Activated naive CD8-positive, alpha-beta T cell (primary cell): Measurements from ENCODE around the gene FOXI1.
"Not testable (repeated sequence)": the region's sequence is repeated elsewhere in the genome, so short reads cannot be mapped to it uniquely, and the experiment has no call there.

Experiments
- H3K27ac Mint-ChIP-seq: one replicate; pipeline ENCODE4 v1.8.0; 2021; ENCODE audit warnings: mixed read lengths
- H3K27me3 Mint-ChIP-seq: one replicate; pipeline ENCODE4 v1.8.0; 2021; ENCODE audit warnings: mixed read lengths
- H3K36me3 Mint-ChIP-seq: one replicate; pipeline ENCODE4 v1.8.0; 2021; ENCODE audit warnings: mixed read lengths
- H3K4me1 Mint-ChIP-seq: one replicate; pipeline ENCODE4 v1.8.0; 2021; ENCODE audit warnings: low read depth, mixed read lengths
- H3K4me3 Mint-ChIP-seq: one replicate; pipeline ENCODE4 v1.8.0; 2021; ENCODE audit warnings: mild to moderate bottlenecking, mixed read lengths
- H3K9me3 Mint-ChIP-seq: one replicate; pipeline ENCODE4 v1.8.0; 2021; ENCODE audit warnings: low read depth, mixed read lengths

FOXI1 gene

DNA sequence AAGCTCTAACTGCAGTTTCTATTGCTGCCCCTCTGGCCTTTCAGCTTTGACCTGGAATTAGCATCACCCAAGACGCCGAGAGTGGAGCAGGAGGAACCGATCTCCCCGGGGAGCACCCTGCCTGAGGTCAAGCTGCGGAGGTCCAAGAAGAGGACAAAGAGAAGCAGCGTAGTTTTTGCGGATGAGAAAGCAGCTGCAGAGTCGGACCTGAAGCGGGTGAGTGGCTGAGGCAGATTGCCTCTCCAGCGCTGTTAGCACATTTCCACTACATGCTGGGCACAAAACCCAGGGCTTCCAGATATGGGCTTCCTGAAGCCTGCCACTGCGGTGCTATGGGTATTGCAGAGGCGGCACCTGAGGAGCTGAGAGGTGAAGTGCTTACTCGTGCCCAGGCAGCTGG is 26.8 kb upstream of the FOXI1 start:
- Mint-ChIP-seq H3K4me1 (no peaks in the 10 kb centered on the region), H3K36me3 (peaks cover 23% of the 10 kb centered on the region), H3K27ac (no peak overlapping the region), H3K27me3 (no peaks in the 10 kb centered on the region), H3K9me3 (no peaks in the 10 kb centered on the region), H3K4me3 (no peak overlapping the region)

- H3K27me3 Mint-ChIP-seq = no peaks in the 10 kb centered on the region
- no peak overlapping the region for H3K27ac Mint-ChIP-seq
- peaks cover 29% of the 10 kb centered on the region for H3K36me3 Mint-ChIP-seq
- H3K4me3 Mint-ChIP-seq = no peak overlapping the region
- no peaks in the 10 kb centered on the region for H3K9me3 Mint-ChIP-seq
- no peaks in the 10 kb centered on the region for H3K4me1 Mint-ChIP-seq
These were observed 25.5 kb upstream of the FOXI1 start for GRCh38 chr5:170080217-170080616.

- Mint-ChIP-seq H3K4me3 (no peak overlapping the region), H3K27me3 (no peaks in the 10 kb centered on the region), H3K27ac (no peak overlapping the region), H3K9me3 (no peaks in the 10 kb centered on the region), H3K4me1 (no peaks in the 10 kb centered on the region), H3K36me3 (peaks cover 32% of the 10 kb centered on the region)
These were observed 24.8 kb upstream of the FOXI1 start for GRCh38 chr5:170080786-170081445.

DNA sequence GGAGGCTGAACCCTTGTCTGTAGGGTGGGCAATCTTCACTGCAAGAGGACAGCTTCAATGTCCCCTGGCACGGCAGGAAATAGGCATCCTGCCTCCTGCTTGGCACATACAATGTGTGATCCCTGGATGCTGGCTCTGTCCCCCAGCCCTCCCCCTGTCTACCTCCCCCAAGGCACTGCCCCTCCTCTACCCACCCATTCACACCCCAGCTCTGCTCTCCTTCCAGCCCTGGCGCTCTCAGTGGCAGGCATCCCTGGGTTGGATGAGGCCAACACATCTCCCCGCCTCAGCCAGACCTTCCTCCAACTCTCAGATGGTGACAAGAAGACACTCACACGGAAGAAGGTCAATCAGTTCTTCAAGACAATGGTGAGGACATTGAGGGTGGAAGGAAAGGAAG is 24.1 kb upstream of the FOXI1 start:
- Mint-ChIP-seq H3K36me3 (peaks cover 32% of the 10 kb centered on the region), H3K4me1 (no peaks in the 10 kb centered on the region), H3K27ac (no peak overlapping the region), H3K9me3 (no peaks in the 10 kb centered on the region), H3K4me3 (no peak overlapping the region), H3K27me3 (no peaks in the 10 kb centered on the region)

DNA sequence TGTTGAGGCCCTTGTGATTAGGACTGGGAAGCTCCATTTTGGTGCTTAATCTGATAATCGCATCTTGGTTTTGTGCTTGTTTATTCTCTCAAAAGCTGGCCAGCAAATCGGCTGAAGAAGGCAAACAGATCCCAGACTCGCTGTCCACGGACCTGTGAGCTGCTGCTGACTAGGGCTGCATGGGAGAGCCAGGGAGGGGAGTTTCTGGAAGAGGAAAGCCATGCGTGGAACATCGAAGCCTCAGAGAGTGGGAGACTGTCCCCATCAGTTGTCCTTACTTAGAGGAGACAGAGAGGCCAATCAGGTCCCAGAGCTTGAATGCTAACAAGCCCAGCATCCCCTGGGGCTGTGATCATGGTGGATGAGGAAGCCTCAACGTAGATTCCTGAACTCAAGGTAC is 23.0 kb upstream of the FOXI1 start:
- Mint-ChIP-seq H3K27ac (no peak overlapping the region), H3K36me3 (peaks cover 32% of the 10 kb centered on the region), H3K9me3 (no peaks in the 10 kb centered on the region)

DNA sequence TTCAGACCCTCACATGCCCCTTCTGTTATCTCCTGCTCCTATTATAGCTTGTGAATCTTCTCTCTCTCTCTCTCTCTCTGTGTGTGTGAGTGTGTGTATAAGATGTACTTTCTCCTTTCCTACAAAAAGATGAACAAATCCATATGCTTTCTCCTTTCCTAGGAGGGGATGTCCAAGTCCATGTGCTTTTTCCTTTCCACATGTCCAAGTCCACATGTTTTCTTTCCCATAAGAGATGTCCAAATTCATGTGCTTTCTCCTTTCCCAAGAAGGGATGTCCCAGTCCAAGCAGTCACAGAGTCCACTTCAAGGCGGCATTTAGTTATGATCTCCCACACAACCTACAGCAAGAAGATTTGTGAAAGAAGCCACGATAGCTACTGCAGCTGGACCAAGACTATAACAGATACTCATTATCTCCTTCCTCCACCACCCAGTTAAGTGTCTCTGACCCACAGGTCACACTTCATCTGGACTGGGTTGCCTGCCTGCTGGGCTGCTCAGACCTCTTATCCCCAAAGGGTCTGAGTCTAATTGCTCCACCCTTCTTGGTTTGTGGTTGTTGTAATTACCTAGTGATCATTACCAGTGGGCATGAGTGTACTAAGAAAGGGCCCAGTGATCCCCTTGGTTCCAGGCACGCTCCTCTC is 18.4 kb upstream of the FOXI1 start:
- Mint-ChIP-seq H3K9me3 (no peaks in the 10 kb centered on the region), H3K4me3 (no peak overlapping the region), H3K27ac (no peak overlapping the region), H3K27me3 (no peaks in the 10 kb centered on the region), H3K36me3 (peaks cover 20% of the 10 kb centered on the region), H3K4me1 (no peaks in the 10 kb centered on the region)

More for the DNA sequence above, 23.0 kb upstream of the FOXI1 start:
- Mint-ChIP-seq H3K4me3 (no peak overlapping the region), H3K4me1 (no peaks in the 10 kb centered on the region), H3K27me3 (no peaks in the 10 kb centered on the region)

GRCh38 chr5:170092455-170093101 is 13.1 kb upstream of the FOXI1 start:
- H3K36me3 Mint-ChIP-seq = no peaks in the 10 kb centered on the region

DNA sequence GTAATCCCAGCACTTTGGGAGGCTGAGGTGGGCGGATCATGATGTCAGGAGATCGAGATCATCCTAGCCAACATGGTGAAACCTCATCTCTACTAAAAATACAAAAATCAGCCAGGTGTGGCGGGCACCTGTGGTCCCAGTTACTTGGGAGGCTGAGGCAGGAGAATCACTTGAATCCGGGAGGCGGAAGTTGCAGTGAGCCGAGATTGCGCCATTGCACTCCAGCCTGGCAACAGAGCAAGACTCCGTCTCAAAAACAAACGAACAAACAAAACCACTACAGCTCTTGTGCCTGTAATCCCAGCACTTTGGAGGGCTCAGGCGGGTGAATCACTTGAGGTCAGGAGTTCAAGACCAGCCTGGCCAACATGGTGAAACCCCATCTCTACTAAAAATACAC is 11.4 kb upstream of the FOXI1 start:
- not testable (repeated sequence) for H3K36me3 Mint-ChIP-seq

More at GRCh38 chr5:170092455-170093101, 13.1 kb upstream of the FOXI1 start:
- H3K27me3 Mint-ChIP-seq = peaks cover 4% of the 10 kb centered on the region
- no peaks in the 10 kb centered on the region for H3K9me3 Mint-ChIP-seq
- no peak overlapping the region for H3K27ac Mint-ChIP-seq
- peaks cover 3% of the 10 kb centered on the region for H3K4me1 Mint-ChIP-seq
- H3K4me3 Mint-ChIP-seq = no peak overlapping the region

GRCh38 chr5:170095646-170096045 is 10.1 kb upstream of the FOXI1 start:
- no peak overlapping the region for H3K4me3 Mint-ChIP-seq
- H3K27ac Mint-ChIP-seq = no peak overlapping the region
- peaks cover 2% of the 10 kb centered on the region for H3K36me3 Mint-ChIP-seq
- H3K4me1 Mint-ChIP-seq = peaks cover 3% of the 10 kb centered on the region
- H3K27me3 Mint-ChIP-seq = peaks cover 6% of the 10 kb centered on the region
- H3K9me3 Mint-ChIP-seq = no peaks in the 10 kb centered on the region

More for the DNA sequence above, 11.4 kb upstream of the FOXI1 start:
- H3K27ac Mint-ChIP-seq, H3K4me1 Mint-ChIP-seq, H3K9me3 Mint-ChIP-seq, H3K4me3 Mint-ChIP-seq, H3K27me3 Mint-ChIP-seq: not testable (repeated sequence)

DNA sequence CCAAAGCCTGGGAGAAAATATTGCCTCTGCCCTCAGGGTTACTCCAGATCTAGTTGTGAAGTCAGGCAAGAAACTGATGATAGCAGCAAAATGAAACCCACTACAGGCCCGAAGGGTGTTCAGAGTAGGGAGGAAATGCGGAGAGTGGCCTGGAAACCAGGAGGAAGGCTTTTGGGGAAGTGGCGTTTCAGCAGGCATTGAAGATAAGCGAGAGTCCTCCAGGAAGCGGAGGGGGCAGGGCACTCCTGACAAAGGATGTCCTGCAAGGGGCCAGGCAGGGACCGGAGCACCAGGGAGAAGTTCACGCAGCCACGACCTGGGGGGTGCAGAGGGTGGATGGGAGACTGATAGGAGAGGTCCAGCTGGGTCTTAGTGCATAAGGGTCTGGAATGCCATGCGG is 7.8 kb upstream of the FOXI1 start:
- Mint-ChIP-seq H3K27me3 (peaks cover 6% of the 10 kb centered on the region), H3K9me3 (no peaks in the 10 kb centered on the region), H3K4me1 (peaks cover 3% of the 10 kb centered on the region), H3K36me3 (peaks cover 2% of the 10 kb centered on the region), H3K27ac (no peak overlapping the region), H3K4me3 (no peak overlapping the region)

GRCh38 chr5:170100066-170100943 is 5.4 kb upstream of the FOXI1 start:
- Mint-ChIP-seq H3K36me3 (peaks cover 2% of the 10 kb centered on the region), H3K27ac (no peak overlapping the region), H3K27me3 (peaks cover 6% of the 10 kb centered on the region), H3K4me1 (no peaks in the 10 kb centered on the region), H3K4me3 (no peak overlapping the region), H3K9me3 (no peaks in the 10 kb centered on the region)

DNA sequence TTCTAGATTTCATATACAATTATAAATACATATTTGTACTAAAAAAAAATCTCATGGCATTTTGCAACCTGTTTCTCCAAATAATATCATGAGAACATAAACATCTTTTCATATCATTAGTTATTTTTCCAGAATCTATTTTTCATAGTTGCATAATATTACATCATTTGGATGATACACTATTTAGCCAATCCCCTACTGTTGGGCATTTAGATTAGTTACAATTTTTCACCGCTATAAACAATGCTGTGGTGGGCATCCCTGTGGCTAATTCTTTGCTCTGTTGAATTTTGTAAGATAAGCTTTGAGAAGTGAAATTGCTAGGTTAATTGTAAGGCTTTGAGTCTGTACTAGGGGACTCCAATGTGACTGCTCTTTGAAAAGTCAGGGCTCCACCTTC is 2.2 kb upstream of the FOXI1 start:
- Mint-ChIP-seq H3K4me3 (no peak overlapping the region), H3K27ac (no peak overlapping the region), H3K36me3 (peaks cover 2% of the 10 kb centered on the region), H3K27me3 (peaks cover 1% of the 10 kb centered on the region), H3K9me3 (no peaks in the 10 kb centered on the region), H3K4me1 (no peaks in the 10 kb centered on the region)

DNA sequence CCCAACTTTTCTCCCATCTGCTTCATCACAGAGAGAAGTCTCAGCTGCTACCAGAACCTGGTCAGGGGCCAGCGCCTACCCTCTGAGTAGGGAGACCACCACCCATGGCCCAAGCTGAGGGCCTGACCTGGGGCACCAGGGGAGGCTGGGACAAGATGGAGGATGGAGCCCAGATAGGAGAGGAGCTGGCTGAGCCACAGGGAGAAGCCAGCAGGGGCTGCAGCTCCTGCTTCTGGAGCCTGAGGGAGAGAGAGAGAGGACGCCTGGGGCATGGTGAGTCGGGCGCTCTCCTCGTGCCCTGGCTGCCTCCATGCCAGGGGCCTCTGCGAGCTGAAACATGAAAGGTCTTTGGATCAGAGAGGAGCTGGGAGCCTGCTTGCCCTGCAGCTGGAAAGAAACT is 1.4 kb upstream of the FOXI1 start:
- H3K36me3 Mint-ChIP-seq = no peaks in the 10 kb centered on the region
- no peak overlapping the region for H3K4me3 Mint-ChIP-seq
- H3K9me3 Mint-ChIP-seq = no peaks in the 10 kb centered on the region
- peaks cover 1% of the 10 kb centered on the region for H3K27me3 Mint-ChIP-seq
- H3K4me1 Mint-ChIP-seq = no peaks in the 10 kb centered on the region
- H3K27ac Mint-ChIP-seq = no peak overlapping the region

DNA sequence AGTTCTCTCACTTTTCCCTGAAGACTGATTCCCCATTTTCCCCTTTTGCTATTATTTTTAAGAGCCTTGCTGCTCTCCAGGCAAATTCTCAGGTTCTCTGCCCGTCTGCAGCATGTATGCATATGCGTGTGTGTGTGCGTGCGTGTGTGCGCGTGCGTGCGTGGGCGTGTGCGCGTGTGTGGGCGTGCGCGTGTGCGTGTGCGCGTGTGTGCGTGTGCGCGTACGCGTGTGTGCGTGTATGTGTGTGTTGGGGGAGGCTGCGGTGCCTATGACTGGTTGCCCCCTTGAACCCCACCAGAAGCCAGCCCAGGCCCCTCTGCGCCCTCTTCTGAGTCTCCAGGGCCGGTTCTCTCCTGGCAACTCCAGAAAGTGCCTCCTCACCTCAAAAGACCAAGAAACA is 987 bp upstream of the FOXI1 start:
- Mint-ChIP-seq H3K27me3 (peaks cover 1% of the 10 kb centered on the region), H3K4me1 (no peaks in the 10 kb centered on the region), H3K36me3 (no peaks in the 10 kb centered on the region), H3K4me3 (no peak overlapping the region), H3K9me3 (no peaks in the 10 kb centered on the region), H3K27ac (no peak overlapping the region)

DNA sequence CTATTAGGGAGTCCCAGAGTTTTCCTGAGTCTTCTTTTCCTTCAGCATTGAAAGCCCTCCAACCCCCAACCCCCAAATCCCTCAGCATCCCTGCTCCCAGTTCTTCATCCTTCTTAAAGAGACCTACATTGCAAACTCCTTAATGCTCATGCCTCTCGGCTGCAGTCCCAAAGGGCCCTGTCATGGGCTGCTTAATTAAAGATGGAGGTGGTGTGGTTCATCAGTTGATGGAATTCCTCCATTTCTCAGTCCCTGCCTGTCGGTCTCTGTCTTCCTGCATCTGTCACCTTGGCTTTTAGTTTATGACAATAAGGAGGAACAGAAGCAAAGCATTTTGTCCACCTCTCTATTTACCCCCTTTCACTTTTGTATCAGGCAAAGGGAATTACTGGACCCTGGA is 2.0 kb downstream of the FOXI1 start:
- H3K27ac Mint-ChIP-seq = no peak overlapping the region
- H3K27me3 Mint-ChIP-seq = no peaks in the 10 kb centered on the region
- H3K4me3 Mint-ChIP-seq = no peak overlapping the region
- no peaks in the 10 kb centered on the region for H3K36me3 Mint-ChIP-seq
- no peaks in the 10 kb centered on the region for H3K4me1 Mint-ChIP-seq
- no peaks in the 10 kb centered on the region for H3K9me3 Mint-ChIP-seq
